SK-N-DZ (cell line): Measurements from ENCODE around the gene HLCS.

Source experiments
- DNase-seq: peaks from one replicate; pipeline ENCODE4 v3.0.0-alpha.2; 2015; ENCODE audit warnings: low spot score

Gene HLCS

DNA sequence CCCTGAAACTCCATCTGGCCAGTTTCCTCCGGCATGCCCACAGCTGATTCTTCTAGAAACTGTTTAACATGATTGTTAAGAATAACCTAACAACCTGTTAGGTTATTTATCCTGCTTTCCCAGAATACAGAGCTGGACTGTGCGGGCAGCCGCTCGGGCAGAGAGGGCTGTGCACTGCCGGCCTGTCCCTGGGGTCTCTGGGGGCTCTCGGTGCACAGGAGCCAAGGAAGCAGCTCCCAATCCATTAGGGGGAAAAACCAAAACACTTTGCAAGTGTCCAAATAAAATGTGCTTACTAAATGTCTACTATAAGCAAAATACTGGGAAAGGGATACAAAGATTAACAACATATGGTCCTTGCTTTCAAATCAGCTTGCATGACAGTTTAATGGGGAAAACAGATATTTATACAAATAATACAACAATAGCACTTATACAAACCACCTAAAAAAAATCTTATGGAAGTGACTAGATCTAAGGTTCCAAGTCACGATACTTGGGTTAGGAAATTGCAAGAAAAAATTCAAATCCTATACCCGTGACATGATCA, 50.7 kb downstream of the HLCS start:
- no peak for DNase-seq

DNA sequence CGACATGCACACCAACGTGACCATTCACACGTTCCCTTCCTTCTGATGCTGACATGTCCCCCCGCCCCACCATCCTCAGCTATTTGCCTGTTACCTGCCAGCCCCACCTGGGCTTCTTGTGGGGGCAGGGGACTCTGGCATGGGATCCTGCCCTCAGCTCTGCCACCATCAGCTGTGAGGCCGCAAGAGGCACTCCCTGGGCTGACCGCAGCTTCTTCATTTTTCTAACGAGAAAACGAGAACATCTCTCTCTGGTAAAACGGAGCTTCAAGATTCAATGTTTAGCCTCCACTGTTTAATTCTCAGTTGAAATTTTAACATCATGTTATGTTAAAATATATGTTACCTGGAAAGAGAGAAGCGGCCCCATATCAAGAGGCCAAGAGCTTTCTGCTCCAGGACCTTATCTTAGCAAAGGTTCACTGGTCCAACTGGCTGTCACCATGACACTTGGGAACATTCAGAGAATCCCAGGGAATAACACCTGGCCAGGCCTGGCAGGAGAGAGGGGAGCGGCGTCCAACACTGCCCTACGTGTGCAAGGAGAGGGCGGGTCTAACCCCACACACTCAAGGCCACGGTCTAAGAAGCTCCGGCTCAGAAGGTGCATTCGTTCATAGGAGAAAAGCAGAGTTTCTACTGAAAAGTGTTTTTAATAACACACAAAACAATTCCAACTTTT, 51.3 kb downstream of the HLCS start:
- no peak for DNase-seq

DNA sequence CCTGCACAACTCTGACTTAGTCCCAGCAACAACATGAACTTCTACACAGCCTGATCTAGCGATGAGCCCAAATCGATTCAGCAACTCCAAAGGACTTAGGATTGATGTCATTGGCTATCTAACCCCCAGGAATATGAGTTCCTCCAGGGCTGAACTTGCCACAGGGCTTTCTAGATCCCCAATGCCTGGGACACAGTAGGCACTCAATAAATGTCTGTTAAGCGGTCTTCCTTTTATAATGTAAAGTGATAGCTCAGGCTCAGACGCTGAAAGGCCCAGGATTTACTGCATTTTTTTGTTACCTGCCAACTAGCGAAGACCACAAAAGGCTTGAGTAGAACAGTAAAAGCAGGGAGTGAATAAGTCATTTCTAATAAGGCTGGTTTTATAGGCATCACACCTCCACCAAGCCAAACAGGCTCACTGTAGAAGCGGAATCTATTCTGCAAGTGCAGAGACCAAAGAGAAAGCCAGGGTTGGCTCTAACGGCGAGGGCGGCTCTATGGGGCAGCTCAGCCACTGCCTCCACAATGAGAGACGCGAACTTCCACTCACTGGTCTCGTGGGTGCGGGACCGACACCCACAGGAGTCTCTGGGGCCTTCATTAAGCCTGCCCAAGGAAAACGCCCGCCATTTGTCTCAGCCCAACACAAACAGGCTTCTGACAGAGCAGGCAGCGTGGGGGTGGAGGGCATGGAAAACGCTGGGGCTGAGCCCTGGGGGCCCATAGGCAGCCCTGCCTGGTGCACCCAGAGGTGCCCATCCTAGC, 52.0 kb downstream of the HLCS start:
- DNase-seq = no peak

DNA sequence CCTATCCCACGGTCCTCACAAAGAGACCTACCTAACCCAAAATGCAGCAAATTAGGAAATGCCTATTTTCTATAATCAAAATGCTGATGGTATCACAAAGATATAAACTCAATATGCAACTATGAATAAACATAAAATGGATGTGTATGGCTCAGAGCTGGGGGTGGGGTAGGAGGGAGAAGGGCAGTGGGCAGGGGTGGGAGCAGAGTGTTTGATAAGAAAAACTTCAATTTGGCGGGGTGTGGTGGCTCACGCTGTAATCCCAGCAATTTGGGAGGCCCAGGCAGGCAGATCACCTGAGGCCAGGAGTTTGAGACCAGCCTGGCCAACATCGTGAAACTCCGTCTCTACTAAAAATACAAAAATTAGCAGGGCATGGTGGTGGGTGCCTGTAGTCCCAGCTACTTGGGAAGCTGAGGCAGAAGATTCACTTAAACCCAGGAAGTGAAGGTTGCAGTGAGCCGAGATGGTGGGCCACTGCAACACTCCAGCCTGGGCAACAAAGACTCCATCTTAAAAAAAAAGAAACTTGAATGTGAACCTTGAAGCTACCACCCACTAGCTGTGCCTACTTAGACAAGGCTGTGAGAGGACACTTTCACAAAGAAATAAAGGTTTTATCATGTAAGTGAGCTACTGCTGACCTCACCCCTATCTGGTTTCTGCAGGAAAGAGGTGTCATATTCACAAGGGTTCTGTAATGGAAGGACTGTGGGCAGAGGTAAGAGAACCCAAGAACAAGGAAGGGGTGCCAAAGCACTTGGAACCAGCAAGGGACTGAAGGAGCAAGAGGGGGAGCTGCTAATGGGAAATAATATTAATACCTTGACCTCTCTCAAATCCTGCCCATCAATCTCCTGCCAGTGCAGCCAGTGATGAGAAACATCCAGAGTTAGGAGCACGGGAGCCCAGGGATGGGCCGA, 53.0 kb downstream of the HLCS start:
- no peak for DNase-seq

DNA sequence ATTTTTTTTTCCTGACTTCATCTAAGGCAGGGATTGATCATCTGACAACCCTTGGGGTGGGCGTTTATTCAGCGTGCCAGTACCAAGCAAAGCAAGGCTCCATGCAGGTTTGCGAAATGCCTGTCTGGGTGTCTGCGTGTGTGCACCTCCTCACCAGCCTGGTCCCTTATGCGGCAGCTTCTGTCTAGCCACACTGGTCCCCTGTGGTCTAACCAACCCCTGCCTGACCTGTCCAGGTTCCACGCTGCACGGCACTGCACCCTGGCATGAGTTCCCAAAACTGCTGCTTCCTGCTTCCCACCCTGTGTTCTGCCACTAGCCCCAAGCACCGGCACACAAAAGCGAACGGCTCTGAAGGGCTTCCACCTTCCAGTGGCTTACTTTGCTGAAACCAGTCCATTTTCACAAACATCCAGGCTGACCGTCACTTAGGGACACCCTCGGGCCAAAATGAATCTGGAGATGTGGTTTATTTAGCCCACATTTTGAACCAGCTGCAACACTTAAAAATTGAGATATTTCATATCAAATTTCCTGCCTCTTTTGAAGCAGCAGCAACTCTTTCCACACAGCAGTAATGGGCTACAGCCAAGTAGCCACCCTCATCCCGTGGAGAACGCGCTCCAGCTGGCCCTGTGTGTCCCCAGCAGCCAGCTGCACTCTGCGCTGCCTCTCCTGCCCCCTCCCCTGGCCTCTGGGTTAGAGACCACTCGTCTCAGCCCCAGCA, 55.7 kb downstream of the HLCS start:
- DNase-seq = no peak

DNA sequence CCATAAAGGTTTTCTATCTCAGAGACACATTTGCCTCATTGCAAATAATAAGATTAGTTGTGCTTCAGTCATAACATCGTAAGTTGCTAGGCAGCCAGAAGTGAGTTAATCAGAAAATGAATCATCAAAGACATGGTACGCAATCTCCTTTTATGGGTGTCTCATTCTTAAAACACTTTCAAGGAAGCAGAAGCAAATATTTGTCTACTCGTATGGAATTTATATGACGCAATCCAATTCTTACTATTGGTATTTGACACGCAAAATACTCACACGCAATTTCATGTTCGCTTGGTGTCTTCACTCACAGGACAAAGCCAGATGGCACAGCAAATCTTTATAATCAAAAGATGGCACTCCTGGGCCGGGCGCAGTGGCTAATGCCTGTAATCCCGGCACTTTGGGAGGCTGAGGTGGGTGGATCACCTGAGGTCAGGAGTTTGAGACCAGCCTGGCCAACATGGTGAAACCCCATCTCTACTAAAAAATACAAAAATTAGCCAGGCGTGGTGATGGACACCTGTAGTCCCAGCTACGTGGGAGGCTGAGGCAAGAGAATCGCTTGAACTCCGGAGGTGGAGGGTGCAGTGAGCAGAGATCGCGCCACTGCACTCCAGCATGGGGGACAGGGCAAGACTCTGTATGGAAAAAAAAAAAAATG, 56.4 kb downstream of the HLCS start:
- no peak for DNase-seq

DNA sequence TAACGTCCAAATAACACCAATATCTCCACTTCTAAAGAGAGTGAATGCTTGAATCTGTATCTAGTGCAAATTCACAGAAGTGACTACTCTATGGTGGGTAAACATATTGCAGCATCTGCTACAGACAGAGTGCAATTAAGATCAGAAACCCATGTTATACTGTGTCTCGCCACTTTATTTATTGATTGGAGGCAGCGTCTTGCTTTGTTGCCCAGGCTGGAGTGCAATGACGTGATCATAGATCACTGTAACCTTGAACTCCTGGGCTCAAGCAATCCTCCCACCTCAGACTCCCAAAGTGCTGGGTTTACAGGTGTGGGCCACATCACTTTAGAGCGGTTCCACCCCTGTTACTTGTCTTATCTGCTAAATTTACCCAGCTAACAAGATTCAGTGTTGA, 57.0 kb downstream of the HLCS start:
- no peak for DNase-seq

DNA sequence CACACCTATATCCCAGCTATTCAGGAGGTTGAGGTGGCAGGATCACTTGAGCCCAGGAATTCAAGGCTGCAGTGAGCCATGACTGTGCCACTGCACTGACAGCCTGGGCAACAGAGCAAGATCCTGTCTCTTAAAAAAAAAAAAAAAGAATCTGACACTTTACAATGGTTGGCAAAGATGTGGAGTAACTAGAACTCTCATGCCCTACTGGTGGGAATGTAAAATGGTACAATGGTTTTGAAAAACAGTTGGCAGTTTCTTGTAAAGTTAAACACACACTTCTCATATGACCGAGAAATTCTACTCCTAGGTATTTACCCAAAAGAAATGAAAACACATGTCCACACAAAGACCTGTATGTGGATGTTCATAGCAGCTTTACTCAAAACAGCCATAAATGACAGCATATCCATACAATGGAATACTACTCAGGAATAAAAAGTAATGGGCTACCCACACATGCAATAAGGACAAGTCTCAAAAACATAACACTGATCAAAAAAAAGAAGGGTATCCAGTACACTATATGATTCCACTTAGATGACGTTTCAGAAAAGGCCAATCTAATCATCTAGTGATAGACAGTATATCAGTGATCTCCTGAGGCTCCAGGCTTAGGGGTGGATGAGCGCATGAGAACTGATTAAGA, 58.1 kb downstream of the HLCS start:
- no peak for DNase-seq

DNA sequence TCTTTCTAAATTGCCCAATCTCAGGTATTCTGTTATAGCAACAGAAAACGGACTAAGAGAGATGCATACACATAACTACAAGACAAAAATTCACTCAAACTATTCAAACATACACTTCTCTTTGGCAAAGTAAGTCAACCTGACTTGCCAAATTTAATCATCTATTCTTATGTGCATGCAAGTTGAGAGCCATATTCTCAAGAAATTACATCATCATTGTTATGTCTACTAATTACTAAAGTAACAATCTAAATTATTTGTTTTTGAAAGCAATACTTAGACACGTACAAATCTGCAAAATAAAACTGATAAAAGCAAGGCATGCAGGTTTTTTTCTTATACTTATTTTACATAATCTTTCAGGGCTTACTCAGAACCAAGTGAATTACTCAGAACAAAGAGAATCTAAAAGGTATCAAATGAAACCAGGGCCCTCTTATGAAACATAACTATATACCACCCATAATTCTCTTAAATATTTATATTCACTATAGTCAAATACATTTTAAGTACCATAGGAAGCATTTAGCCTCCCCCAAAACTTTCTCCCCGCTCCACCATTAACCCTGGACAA, 62.3 kb downstream of the HLCS start:
- DNase-seq = no peak

DNA sequence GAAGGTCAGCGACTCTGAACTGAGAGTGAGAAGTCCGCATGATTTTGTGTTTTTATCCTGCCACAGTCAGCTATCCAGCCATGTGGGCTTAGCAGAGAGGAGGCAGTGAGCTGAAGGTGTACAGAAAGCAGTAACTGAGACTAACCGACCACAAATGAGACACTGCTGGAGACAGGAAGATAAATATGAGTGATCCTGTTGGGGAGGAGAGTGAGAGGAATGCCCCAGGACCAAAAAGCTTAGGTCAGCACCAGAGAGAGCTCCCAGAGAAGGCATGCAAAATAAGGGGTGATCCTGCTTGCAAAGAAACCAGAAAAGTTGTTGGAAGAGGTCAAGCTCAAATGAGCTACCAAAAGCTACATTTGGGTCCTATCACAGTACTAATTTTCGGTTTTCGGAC, 63.7 kb downstream of the HLCS start:
- no peak for DNase-seq

DNA sequence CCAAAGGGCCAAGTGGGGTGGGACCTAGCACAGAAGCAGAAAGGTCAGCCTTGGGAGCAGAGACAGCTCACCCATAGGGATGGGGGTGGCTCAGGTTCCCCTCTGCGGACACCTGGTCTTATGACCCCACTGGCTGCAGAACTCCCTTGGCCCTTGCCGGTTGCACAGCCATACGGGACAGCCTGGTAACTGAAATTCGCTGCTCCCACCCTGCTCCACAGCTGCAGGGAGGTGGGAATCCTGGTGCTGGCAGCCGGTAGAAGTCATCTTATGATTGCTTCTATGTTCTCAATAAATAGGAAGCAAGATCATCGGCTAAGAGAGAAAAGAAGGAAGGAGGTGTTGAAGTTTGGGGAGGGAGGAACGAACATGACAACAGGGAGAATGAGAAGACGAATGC, 64.1 kb downstream of the HLCS start:
- DNase-seq = no peak

DNA sequence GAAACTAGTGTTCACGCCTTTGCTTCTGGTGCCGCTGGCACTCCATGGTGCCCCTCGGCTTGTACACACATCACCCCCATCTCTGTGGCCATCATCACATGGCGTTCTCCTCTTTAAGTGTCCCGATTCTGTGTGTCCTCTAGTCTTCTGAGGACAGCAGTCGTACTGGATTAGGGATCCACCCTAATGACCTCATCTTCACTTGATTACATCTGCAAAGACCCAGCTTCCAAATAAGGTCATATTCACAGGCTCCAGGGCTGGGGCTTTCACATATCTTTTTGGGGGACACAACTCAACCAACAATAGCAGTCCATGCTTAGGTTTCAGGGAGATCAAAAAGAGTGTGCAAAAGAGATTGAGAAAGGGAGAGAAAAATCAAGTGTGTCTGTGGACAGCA, 64.9 kb downstream of the HLCS start:
- DNase-seq = no peak

DNA sequence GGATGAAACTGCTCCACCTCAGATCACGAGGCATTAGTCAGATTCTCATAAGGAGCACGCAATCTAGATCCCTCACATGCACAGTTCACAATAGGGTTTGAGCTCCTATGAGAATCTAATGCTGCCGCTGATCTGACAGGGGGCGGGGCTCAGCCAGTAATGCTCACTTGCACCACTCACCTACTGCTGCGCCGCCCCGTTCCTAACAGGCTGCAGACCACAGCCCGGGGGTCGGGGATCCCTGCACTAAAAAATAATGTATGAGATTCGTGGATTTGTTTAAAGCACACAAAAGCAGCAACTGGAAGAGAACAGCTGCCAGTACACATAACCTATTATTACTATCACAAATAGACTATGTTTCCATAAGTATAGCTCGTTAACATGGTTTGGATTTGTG, 72.9 kb downstream of the HLCS start:
- no peak for DNase-seq

DNA sequence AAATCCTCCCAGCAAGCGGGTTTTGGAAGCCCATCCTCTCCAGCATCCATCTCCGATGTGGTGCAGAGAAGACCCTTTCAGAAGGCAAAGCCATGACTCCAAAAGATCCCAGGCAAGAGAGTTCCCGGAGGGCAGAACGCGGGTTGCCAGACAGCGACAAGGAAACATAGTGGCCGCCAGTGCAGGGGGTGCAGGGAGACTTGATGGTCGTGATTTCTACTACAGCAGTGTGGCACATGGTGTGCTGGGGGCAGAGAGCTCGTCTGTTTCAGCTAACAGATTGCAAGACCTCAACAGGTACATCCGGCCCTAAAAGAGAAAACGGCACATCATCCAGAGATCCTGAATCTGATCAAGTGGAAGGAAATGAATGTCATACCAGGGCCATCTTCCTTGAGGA, 74.3 kb downstream of the HLCS start:
- no peak for DNase-seq

DNA sequence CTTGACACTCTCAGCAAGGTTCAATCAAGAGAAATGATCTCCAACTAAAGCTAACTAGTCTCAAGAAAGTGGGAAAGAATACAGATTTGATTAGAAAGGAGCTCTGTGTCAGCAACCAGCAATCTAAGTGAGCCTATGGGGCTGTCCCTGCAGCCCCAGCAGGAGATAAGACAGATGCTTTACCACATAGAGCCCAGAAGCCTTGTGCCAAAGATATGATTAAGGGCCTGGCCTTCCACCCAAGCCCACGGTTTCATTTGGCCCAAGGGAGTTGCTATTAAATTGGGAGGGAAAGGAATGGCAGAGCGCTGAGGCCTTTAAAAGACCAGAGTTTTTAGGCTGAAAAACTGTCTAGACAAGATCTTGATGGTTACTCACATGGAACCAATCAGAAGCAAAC, 74.8 kb downstream of the HLCS start:
- peak; percentile 51 for DNase-seq

DNA sequence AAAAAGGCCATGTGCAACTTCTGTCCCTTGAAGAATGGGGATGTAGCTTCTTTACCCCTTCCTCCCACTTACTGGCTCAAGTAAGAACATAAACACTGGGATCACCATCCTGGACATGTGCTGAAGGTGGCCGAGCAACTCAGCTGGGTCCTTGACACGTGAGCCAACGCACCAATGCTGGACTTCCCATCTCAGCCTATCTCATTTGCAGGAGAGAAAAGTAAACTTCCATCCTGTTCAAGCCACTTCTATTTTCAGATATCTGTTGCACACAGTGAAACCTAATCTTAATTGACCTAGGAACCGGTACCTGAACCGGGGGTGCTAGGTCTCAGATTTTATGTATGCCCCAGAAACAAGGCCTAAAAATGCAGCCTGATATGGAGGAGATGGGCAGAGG, 75.3 kb downstream of the HLCS start:
- no peak for DNase-seq

DNA sequence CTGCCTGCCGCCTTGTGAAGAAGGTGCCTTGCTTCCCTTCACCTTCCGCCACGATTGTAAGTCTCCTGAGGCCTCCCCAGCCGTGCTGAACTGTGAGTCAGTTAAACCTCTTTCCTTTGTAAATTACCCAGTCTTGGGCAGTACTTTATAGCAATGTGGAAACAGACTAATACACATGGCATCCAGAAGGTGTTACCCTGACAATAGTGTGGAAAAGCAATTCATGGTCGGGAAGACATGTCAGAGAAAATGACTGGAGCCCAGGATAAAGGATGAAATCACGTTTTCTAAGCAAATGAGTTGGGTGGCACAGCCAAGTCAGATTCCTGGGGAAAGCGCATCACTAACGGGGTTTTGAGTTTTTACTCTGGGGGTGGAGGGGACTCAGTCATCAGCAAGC, 76.4 kb downstream of the HLCS start:
- no peak for DNase-seq

DNA sequence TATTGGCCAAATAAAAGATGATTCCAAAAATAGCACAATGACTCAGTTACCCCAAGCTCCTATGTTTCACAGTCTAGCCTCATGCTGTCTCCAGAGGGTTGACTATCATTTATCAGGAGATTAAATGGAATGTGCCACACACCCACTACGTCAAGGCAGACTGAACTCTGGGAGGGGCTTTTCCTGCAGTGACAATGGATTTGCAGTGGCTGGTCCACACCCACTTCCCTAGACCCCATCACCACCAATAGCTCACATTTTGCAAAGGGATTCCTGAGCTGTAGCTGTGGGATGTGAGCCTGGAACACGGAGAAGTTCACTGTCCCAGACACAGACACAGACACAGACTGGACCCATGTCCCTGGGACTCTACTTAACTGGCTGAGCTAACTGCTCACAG, 77.1 kb downstream of the HLCS start:
- no peak for DNase-seq

DNA sequence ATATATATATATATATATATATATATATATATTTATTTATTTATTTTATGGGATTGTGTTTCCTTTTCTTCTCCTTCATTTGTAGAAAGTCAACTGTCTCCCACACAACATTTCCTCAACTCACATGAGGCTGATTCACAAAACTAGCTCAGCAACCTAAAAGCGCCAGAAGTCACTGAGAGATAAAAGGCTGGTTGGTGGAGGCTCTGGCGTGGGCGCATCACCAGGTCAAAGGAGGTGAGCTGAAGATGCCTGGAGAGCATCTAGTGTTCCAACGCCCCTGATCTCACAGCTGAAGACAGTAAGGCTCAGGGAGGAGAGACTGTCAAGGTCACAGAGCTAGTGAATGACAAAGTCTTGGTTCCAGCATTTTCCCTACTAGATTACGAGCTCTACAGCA, 78.0 kb downstream of the HLCS start:
- DNase-seq = no peak

DNA sequence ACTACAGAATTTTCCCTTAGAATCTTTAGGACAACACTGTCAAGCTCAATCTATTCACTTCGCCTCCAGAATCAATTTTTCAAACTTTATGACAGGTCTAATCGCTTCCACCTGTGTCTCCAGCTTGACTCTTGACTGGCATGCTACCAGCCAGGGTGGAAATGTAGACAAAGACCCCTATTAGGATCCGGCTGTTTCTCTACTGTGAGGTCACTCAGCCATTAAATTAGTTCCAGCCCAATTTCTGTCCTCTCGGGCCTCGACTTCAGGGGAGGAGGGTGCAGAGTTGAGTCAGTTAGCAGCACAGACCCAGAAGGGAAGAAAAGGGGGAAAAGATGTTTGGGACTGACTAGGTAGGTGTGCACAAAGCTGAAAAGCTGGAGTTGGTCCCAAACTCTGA, 78.5 kb downstream of the HLCS start:
- DNase-seq = no peak
